GM12801 (cell line): ENCODE results near the gene IFNAR2.

Experiments
- CTCF ChIP-seq: IDR thresholded peaks from one replicate; pipeline ENCODE4 v1.5.1; 2011; ENCODE audit warnings: control low read depth; ENCODE audit not compliant: insufficient read length; ENCODE audit errors: extremely low read depth

IFNAR2 gene

GRCh38 chr21:33198346-33199099 is 31.2 kb upstream of the IFNAR2 start:
- no peak for TF ChIP-seq CTCF

- TF ChIP-seq CTCF = no peak
Observed at GRCh38 chr21:33199100-33199464, 30.7 kb upstream of the IFNAR2 start.

GRCh38 chr21:33199516-33200217 is 30.1 kb upstream of the IFNAR2 start:
- no peak for TF ChIP-seq CTCF

GRCh38 chr21:33201956-33202355 is 27.8 kb upstream of the IFNAR2 start:
- TF ChIP-seq CTCF = no peak

GRCh38 chr21:33202464-33203363 is 27.0 kb upstream of the IFNAR2 start:
- no peak for TF ChIP-seq CTCF

- no peak for TF ChIP-seq CTCF
Observed at GRCh38 chr21:33203371-33203724, 26.4 kb upstream of the IFNAR2 start.

GRCh38 chr21:33205476-33205875 is 24.3 kb upstream of the IFNAR2 start:
- no peak for TF ChIP-seq CTCF
